Ascending aorta (tissue), 2 donors: ENCODE results near the gene CHRNE. TPM values are rescaled to one million over a fixed set of nuclear protein-coding genes. Genes with fewer than 3 reads are reported as not detected.
"Not testable (repeated sequence)": the region's sequence is repeated elsewhere in the genome, so short reads cannot be mapped to it uniquely, and the experiment has no call there.

Source experiments
- DNase-seq, 2 donors: peaks; one replicate each; pipeline ENCODE4 v3.0.0-alpha.2; 2019; ENCODE audit warnings: low spot score in 2 of 2
- H3K27ac ChIP-seq, 2 donors: fragments of 200-600 bp; sonication (generic); one replicate each; pipeline ENCODE4 v1.5.1; 2016 to 2017; ENCODE audit warnings: mild to moderate bottlenecking in 1 of 2
- H3K27me3 ChIP-seq: fragments of 200-600 bp; sonication (generic); one replicate; pipeline ENCODE4 v1.5.1; 2017
- H3K36me3 ChIP-seq, 2 donors: fragments of 200-600 bp; sonication (generic); one replicate each; pipeline ENCODE4 v1.5.1; 2016
- H3K4me1 ChIP-seq, 2 donors: fragments of 200-600 bp; sonication (generic); one replicate each; pipeline ENCODE4 v1.5.1; 2016 to 2017; ENCODE audit warnings: mild to moderate bottlenecking in 1 of 2
- H3K4me3 ChIP-seq, 2 donors: fragments of 200-600 bp; sonication (generic); one replicate each; pipeline ENCODE4 v1.5.1; 2016 to 2017; ENCODE audit warnings: mild to moderate bottlenecking in 1 of 2
- H3K9me3 ChIP-seq, 2 donors: fragments of 200-600 bp; sonication (generic); one replicate each; pipeline ENCODE4 v1.5.1; 2016
- CTCF ChIP-seq, 3 experiments: fragments of 200-600 bp in 2 of 3; fragments of 450-650 bp in 1 of 3; sonication (generic) in 2 of 3; IDR thresholded peaks; one replicate each; pipeline ENCODE4 v1.5.1; 2016 to 2019; ENCODE audit warnings: antibody characterized with exemption in 3 of 3, mild to moderate bottlenecking in 1 of 3, moderate library complexity in 1 of 3
- intact Hi-C: fragments of 100-400 bp; cut with DNase I; formaldehyde crosslinking; loops from one replicate; pipeline ENCODE4 v1.15.1; 2023
- total RNA-seq: library from RNA; depleted of rRNA; stranded (reverse); fragments of >200 nt; gene quantifications from one replicate; pipeline ENCODE4 v1.1.0, GENCODE V29; 2016

CHRNE gene
- total RNA-seq, 1 donor from 2014 or later: not detected

- H3K36me3 ChIP-seq: no peaks in the 10 kb centered on the region
- H3K27ac ChIP-seq: no peak overlapping the region
- intact Hi-C loops: no loop called here
- no peak for TF ChIP-seq CTCF (IDR thresholded peaks at IDR 0.05)
- no peak for DNase-seq
- H3K4me1 ChIP-seq: no peaks in the 10 kb centered on the region
- no peak overlapping the region for H3K4me3 ChIP-seq
- H3K27me3 ChIP-seq: no peaks in the 10 kb centered on the region
- no peaks in the 10 kb centered on the region for H3K9me3 ChIP-seq
These were observed 32.0 kb downstream of the CHRNE start for GRCh38 chr17:4870855-4871254.

- H3K4me3 ChIP-seq, H3K36me3 ChIP-seq, intact Hi-C loops, H3K27me3 ChIP-seq, DNase-seq, H3K27ac ChIP-seq, H3K4me1 ChIP-seq, H3K9me3 ChIP-seq: not testable (repeated sequence)
These were observed 33.6 kb downstream of the CHRNE start for GRCh38 chr17:4869058-4869998.

- H3K4me1 ChIP-seq, H3K9me3 ChIP-seq, DNase-seq, H3K27ac ChIP-seq, H3K27me3 ChIP-seq, H3K36me3 ChIP-seq, intact Hi-C loops, H3K4me3 ChIP-seq: not testable (repeated sequence)
These were observed 35.4 kb downstream of the CHRNE start for GRCh38 chr17:4867535-4867934.

- Histone ChIP-seq H3K4me3 (no peak overlapping the region), H3K9me3 (no peaks in the 10 kb centered on the region), H3K4me1 (peaks cover 0 to 6% of the 10 kb centered on the region in 2 donors), H3K27ac (no peak overlapping the region), H3K27me3 (no peaks in the 10 kb centered on the region), H3K36me3 (peaks cover 0 to 5% of the 10 kb centered on the region in 2 donors)
- no peak for TF ChIP-seq CTCF (IDR thresholded peaks at IDR 0.05)
- intact Hi-C loops: no loop called here
- DNase-seq: no peak
These were observed 39.6 kb downstream of the CHRNE start for GRCh38 chr17:4863321-4863720.

- no peak for TF ChIP-seq CTCF (IDR thresholded peaks at IDR 0.05)
- intact Hi-C loops: no loop called here
- Histone ChIP-seq H3K36me3 (peaks cover 0 to 5% of the 10 kb centered on the region in 2 donors), H3K27me3 (no peaks in the 10 kb centered on the region), H3K4me3 (no peak overlapping the region), H3K9me3 (no peaks in the 10 kb centered on the region), H3K27ac (no peak overlapping the region), H3K4me1 (peaks cover 0 to 11% of the 10 kb centered on the region in 2 donors)
- DNase-seq: no peak
These were observed 40.2 kb downstream of the CHRNE start for GRCh38 chr17:4862720-4863119.

- TF ChIP-seq CTCF (IDR thresholded peaks at IDR 0.05): no peak
- DNase-seq: no peak
- Histone ChIP-seq H3K27me3 (no peaks in the 10 kb centered on the region), H3K27ac (no peak overlapping the region), H3K9me3 (no peaks in the 10 kb centered on the region), H3K4me1 (peaks cover 0 to 13% of the 10 kb centered on the region in 2 donors), H3K36me3 (peaks cover 0 to 5% of the 10 kb centered on the region in 2 donors), H3K4me3 (no peak overlapping the region)
- intact Hi-C loops: no loop called here
These were observed 41.8 kb downstream of the CHRNE start for GRCh38 chr17:4861052-4861451.
